Activated effector memory CD4-positive, alpha-beta T cell treated with Interleukin-2 at 50 U/mL for 16 hours (primary cell): ENCODE data around the gene NEK6.

Experiments used
- DNase-seq: peaks from one replicate; pipeline ENCODE4 v3.0.0-alpha.2; 2020

Gene NEK6

GRCh38 chr9:124257844-124258606, at the start of gene NEK6:
TSS of gene NEK6 (plus strand) at chr9:124257949. CDS start at chr9:124301965, 44,016 bp downstream.
- DNase-seq, result peak; percentile 41

- DNase-seq, result no peak
Observed at GRCh38 chr9:124208571-124208970, 49.2 kb upstream of the NEK6 start.

DNA sequence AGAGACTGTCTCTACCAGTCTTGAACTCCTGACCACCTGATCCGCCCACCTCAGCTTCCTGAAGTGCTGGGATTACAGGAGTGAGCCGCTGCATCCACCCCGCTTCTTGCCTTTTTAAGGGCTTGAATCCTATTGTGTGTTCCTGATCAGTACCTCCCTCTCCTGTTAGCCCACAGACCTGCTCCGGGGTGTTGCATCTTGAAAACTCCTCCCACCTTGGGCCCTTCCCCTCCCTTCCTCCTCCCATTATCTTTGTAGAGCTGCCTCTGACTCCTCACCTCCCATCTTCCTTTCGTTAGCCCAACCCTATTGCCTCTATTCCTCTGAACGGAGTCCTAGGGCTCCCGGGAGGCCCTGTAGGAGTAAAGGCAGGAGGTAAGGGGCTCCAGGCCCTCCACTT, 48.5 kb upstream of the NEK6 start:
- DNase-seq, result no peak

DNA sequence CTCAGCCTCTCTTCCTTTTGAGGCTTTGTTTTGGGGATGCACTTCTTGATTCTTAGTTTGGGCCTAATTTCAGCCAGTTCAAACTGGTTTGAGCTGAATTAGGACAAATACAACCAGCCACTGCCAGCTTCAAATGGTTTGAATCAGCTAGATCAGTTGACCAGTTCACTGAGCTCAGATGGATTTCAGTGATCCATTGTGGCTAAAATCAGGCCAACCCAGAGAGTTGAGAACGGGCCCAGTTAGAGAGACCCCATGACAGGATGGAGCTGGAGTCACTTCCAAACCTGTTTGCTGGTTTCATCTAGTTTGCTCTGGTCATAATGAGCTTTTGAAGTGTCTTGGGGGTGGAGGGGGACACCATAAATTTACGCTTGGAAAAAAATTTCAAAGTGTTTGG, 48.0 kb upstream of the NEK6 start:
- no peak for DNase-seq

- DNase-seq, result no peak
Observed at GRCh38 chr9:124210697-124211096, 47.1 kb upstream of the NEK6 start.

- DNase-seq, result no peak
Observed at GRCh38 chr9:124212381-124213050, 45.2 kb upstream of the NEK6 start.

GRCh38 chr9:124213396-124213795, 44.4 kb upstream of the NEK6 start:
- no peak for DNase-seq

- no peak for DNase-seq
Observed at GRCh38 chr9:124214116-124214515, 43.6 kb upstream of the NEK6 start.

DNA sequence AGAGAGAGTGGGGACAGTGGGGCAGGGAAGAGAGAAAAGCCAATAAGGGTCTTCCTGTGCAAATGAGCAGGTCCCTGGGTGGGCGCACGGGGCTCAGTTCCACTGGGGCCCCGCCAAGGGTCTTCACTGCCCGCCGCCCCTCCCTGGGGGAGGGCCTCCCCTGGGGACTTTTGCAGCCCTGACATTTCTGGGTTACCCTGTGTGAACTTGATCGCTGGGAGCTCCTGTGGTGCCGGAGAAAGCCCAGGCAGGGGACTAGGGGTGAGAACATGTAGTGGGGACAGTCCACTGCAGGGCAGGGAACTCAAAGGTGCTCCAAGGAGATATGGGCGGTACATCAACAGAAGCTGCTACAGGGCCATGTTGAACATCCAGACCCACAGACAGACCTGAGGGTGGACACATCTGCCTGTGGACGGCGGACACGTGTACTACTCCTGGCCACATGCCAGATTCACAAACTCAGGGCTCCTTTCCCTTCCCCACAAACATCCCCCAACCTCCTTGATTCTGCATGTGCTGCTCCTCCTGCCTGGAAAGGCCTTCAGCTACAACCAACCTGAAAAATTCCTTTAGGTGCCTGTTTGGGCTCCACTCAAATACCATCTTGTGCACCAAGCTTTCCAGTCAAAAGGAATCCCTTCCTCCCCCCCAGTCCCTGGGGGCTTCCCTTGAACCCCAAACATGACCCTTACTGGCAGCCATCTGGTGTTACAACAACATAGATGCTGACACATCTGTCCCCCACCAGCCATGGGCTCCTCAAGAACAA, 43.0 kb upstream of the NEK6 start:
- no peak for DNase-seq

DNA sequence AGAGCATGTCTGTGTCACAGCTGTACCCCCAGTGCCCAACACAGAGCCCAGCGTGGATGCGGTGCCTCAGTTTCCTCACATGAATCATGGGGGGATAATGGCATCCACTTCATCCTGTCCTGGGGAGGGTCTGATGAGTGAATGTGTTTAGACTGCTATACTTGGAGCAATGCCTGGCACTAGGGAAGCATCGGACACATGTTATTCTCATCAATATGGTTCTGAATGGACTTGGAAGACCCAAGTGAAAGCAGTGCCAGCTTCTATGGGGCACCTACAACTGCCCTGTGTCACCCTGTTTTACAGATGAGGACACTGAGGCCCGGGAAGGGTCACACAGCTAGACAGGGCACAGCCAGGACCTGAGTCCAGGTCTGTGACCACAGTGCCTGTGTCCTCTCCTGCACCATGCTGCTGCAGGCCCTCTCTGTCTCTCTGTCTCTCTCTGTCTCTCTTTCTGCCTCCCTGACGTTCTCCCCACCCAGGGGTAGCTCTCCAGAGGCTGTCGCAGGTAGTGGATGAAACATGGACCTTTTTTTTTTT, 42.3 kb upstream of the NEK6 start:
- DNase-seq, result no peak

DNA sequence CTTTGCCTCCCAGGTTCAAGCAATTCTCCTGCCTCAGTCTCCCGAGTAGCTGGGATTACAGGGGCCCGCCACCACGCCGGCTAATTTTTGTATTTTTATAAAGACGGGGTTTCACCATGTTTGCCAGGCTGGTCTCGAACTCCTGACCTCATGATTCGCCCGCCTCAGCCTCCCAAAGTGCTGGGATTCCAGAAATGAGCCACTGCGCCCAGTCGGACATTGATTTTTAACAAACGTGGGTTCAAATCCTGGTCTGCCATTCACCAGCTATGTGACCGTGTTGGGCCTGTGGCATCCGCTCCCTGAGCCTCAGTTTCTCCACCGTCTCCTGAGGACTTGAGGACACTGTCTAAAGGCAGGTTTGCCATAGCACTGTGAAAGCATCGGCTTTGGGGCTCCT, 41.8 kb upstream of the NEK6 start:
- DNase-seq, result no peak

GRCh38 chr9:124216474-124217176, 41.1 kb upstream of the NEK6 start:
- peak; percentile 44 for DNase-seq

DNA sequence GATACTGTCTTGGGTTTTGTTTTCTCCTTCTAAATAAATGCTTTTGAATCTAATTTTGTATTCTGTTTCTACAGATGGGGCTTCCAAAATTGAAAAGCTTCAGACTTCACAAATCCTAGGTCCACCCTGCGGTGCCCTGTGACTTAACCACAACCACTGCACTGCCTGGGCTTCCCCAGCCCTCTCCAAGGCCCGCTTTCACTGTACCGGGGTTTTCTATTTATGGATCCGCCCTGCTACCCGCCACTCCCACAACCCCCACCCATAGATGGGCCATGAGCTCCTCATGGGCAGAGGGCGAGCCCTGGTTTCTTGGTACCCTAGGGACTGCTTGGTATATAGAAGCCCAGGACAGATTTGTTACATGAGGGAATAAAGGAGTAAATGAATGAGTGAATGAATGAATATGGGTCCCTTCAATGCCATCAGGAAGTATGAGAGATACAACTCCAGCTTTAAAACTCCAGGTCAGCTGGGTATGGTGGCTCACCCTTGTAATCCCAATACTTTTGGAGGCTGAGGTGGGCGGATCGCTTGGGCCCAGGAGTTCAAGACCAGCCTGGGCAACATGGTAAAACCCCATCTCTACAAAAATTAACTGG, 39.8 kb upstream of the NEK6 start:
- DNase-seq, result no peak

DNA sequence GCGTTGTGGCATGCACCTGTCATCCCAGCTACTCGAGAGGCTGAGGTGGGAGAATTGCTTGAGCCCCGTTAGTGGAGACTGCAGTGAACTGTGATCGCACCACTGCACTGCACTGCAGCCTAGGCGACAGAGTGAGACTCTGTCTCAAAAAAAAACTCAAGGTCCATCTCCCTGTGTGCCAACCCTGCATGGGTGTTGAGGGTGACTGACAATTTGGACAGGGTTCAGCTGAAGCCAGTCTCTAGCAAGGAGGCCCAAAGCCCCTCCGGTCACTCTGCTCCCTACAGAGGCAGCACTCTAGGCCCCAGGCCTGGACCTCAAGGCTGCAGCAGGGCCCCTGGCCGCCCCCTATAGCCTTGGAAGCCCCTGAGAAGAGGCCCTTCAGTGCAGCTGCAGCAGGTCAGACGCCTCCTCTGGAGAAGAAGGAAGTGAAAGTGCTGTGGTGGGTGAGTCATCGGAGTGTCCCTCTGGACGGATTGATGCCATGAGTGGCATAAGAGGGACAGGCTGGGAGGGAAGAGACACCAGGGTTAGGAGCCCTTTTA, 39.2 kb upstream of the NEK6 start:
- no peak for DNase-seq

DNA sequence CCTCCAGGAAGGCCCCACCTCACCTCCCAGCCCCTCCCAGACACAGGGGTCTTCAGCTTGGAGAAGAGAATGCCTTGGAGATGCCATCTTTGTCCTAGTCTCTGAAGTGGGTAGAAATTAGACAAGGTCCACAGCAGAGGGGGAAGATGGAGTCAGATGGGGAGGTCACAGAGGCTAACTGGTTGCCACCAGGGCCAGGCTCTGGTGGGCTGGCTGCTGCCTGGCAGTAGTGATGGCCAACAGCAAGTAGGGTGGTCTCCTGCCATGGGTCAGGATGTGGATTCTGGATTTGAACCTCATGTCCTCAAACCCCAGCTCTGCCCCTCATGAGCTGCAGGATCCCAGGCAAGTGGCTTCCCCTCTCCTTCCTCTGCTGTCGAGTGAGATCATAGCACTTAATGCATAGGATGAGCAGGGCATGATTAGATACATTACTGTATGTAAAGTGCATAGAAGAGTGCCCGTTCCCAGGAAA, 38.7 kb upstream of the NEK6 start:
- no peak for DNase-seq

GRCh38 chr9:124220946-124221451, 36.8 kb upstream of the NEK6 start:
- no peak for DNase-seq

- no peak for DNase-seq
Observed at GRCh38 chr9:124221676-124222075, 36.1 kb upstream of the NEK6 start.

- DNase-seq, result no peak
Observed at GRCh38 chr9:124222109-124222508, 35.6 kb upstream of the NEK6 start.

GRCh38 chr9:124222918-124223720, 34.6 kb upstream of the NEK6 start:
- no peak for DNase-seq

- DNase-seq, result no peak
Observed at GRCh38 chr9:124225945-124226344, 31.8 kb upstream of the NEK6 start.

DNA sequence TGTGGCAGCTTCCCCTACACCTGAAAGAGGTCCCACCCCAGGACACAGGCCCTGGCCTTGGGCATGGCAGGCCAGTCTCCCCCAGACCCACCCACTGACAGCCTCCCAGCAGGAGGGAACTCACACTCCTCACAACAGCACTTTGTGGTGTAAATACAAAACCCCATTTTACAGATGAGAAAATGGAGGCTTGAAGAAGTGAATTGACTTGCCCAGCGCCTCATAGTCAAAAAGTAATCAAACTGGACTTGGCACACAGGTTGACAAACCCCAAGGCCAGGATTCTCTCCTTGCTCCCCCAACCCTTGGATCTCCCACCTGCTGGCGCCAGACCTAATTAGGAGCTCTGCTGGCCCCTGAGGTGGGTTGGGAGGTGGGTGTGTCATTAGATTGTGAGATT, 29.2 kb upstream of the NEK6 start:
- DNase-seq, result no peak
